GM19239 (cell line): Measurements from ENCODE around the gene SLC7A6.
A peak's percentile ranks its signal among the peaks of the same experiment; 100 is the strongest.

ENCODE experiments used
- DNase-seq: peaks from one replicate; pipeline ENCODE4 v3.0.0; 2011; ENCODE audit warnings: low spot score; ENCODE audit not compliant: insufficient read length
- FAIRE-seq: peaks from 2 replicates; lab custom pipeline; 2011; peaks lifted over from hg19 to GRCh38; lab: Jason Lieb, UNC

The SLC7A6 gene

DNA sequence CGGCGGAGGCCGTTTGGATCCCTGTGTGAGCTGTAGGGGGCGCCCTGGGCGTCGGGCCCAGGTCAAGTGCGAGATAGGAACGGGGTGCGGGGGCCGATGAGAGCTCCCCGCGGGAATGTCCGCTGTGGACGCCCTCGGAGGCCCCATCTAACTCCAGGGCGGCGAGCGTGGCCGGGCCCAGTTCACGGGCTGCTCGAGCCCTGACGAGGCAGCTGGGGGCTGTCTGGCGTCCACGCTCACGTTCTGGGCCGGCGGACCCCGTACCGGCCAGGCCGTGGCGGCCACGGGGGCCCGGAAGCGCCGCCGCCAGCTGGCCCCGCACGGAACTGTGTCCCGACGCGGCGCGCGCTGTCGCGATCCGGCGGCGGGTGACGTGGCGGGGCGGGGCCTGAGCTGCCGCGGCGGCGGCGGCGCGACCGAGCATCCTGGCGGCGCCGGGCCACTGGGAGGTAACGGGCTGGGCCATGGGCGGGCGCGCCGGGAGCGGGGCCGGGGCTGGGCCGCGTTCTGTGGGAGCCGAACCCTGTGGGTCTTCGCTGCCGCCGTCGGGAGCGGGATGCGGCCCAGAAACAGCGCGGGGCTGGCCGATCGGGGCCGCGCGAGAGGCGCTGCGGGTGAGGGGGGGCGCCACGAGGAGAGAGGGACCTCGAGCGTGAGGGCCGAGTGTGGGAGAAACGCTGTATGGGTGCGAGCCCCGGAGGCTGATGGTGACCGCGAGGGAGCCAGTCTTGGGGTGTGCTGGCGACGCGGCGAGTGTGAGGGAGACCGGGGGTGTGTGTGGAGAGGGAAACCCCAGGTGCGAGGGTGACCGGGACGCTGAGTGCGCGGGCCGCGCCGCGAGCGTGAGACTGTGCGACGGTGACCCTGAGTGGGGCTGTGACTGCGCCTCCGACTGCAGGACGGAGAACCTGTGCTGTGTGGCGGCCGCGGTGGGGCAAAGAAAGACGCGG is at the start of gene SLC7A6:
SLC7A6 (plus strand) TSS at position 399 of the 950 bp plus-strand sequence. CDS start 10,201 bp downstream, outside the sequence.
- DNase-seq (peak; percentile 87), FAIRE-seq (peak; percentile 64)

GRCh38 chr16:68214726-68215125 is 49.6 kb upstream of the SLC7A6 start:
- no peak for DNase-seq
- FAIRE-seq: no peak

DNA sequence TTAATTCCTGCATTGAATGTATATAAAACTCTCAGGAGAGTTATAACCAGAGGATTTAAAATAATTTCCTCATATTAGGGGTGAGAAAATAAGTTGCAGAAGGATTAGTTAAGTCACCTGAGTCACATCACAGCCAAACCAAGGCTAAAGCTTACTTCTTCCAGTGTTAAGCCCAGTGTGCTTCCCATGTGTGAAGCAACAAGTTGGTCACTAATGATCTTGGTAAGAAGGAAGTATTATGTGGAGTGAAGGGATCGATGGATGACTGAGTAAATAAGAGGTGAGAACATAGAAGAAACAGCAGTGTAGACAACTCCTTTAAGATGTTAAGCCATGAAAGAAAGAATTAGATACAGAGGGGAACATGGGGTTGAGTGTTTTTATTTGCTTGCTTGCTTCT is 49.0 kb upstream of the SLC7A6 start:
- no peak for FAIRE-seq
- no peak for DNase-seq

DNA sequence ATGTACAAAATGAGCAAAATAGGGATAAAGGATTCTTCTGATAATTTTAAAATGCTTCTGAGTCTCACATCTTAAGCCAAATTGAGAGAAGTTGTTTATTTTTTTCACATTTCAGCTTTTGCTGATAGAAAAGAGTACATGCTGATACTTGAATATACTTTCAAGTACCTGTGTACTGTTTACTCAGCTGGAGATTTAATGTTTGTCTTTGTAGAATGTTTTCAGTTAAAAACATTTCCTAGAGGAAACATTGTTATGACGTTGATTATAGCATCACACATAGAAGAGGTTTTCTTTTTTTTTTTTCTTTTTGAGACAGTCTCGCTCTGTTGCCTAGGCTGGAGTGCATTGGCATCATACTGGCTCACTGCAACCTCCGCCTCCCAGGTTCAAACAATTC is 48.1 kb upstream of the SLC7A6 start:
- FAIRE-seq: no peak
- DNase-seq: no peak

DNA sequence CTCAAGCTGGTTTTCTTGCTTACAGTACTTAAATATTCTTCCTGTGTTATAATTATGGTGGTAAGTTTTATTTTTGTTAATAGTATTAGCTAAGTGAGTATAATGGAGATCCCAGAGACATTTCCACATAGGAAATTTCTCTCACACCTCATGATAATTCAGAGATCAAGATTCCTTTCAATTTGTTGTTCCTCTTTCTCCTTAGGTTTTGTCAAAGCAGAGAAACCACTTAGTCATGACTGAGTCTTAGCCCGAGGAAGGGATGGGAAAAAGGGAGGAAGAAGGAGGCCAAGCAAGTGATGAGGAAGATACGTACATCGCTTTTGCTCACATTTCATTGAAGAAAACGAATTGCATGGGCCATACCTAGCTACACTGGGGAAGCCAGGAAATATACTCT is 46.8 kb upstream of the SLC7A6 start:
- DNase-seq (no peak), FAIRE-seq (no peak)

GRCh38 chr16:68219725-68220351 is 44.5 kb upstream of the SLC7A6 start:
- no peak for DNase-seq
- FAIRE-seq: no peak

DNA sequence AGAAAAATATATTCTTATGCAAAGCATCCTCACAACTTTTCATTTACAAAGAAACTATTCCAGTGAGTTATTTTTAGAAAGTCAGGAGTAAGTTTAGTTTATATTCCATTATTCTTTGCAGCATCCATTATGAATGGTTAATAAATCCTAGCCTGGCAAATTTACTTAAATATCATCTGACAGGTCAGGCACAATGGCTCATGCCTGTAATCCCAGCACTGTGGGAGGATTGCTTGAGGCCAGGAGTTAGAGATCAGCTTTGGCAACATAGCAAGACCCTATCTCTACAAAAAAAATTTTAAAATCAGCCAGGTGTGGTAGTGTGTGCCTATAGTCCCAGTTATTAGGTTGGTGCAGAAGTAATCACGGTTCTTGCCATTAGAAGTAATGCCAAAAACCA is 41.3 kb upstream of the SLC7A6 start:
- FAIRE-seq (no peak), DNase-seq (no peak)

GRCh38 chr16:68226116-68226515 is 38.2 kb upstream of the SLC7A6 start:
- FAIRE-seq: no peak
- DNase-seq: no peak

- FAIRE-seq (peak; percentile 90), DNase-seq (peak; percentile 33)
Observed at GRCh38 chr16:68227183-68227793, 37.0 kb upstream of the SLC7A6 start.

DNA sequence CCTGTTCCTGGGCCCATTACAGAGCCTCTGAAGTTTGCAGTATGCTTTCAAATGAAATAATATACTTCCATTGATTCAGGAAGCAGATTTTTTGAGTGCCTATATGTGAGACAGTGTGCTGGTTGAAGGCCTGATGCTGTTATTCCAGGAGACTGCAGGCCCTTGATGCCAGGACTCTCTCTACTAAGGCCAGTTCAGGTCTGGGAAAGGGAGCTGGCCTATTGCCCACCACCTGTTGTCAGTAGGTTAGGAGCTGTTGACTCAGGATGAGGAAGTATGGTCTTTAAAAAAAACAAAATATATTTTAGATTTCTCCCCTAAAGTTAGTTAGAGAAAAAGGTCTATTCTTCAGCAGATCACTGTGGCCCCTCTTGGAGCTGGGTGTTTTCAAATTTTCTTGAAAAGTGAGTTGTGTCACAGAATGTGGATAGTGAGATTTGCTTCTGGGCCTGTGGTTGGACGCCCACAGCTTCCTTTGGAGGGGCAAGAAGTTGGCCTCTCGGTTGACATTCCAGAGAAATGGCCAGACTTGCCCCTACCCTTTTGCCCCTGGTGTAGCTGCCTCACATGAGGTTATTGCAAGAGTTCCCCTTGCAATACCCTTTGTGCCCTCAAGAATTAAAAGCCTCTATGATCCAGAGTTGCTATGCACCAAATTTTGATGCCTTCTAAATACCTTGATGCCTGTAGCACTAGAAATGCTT is 36.3 kb upstream of the SLC7A6 start:
- DNase-seq (no peak), FAIRE-seq (no peak)

GRCh38 chr16:68228652-68229051 is 35.7 kb upstream of the SLC7A6 start:
- DNase-seq (no peak), FAIRE-seq (no peak)

DNA sequence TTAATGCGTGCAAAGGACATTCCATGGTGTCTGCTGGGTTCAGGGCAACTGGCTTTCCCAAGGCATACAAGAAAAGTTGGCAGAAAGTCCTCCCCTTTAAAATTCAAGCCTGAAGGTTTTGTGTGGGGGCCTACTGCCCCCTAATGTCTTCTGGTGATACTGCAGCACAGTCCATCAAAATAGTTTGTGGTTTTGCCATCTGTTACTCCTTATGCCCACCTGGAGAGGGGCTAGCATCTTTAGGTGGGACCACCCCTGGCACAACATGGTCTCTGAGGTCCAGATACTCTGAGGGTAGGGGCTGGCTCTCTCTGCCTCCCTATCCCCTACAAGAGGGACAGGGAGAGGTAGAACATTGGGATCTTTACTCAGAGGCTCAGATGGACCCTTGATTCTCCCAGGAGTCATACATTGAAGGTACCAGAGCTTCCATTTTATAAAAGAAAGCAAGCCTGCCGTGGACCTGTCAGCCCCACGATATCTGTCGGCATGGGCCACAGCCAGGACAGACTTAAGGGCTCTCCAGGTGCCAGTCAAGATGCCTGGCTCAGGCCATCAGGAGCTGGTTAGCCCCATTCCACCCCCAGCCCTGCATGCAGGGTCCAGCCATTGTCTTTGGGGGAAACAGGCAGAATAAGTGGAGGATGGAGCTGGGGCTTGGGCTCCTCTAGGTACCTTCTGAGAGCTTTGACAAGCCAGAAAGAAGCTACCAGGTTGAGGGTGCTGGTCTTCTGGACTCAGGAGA is 34.7 kb upstream of the SLC7A6 start:
- DNase-seq: peak; percentile 40
- FAIRE-seq: peak; percentile 92

DNA sequence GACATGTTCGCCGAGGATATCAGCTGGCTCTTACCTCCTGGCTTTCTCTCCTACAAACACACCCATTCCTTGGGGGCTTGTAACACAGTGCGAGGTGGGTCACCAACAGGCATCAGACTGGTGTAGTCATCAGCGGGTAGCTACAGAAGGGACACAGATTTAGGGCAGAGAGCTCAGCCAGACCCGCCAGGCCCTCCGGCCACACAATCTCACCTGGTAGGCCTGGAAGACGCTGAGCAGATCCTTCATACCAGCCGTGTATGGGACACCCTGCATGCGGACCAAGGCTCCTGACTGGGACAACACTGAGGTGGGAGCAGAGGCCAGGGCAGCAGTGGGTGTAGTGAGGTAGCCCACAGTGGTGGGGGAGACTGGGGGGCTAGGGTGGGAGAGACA is 34.2 kb upstream of the SLC7A6 start:
- DNase-seq: no peak
- no peak for FAIRE-seq

- FAIRE-seq (no peak), DNase-seq (no peak)
Observed at GRCh38 chr16:68230956-68231355, 33.4 kb upstream of the SLC7A6 start.

DNA sequence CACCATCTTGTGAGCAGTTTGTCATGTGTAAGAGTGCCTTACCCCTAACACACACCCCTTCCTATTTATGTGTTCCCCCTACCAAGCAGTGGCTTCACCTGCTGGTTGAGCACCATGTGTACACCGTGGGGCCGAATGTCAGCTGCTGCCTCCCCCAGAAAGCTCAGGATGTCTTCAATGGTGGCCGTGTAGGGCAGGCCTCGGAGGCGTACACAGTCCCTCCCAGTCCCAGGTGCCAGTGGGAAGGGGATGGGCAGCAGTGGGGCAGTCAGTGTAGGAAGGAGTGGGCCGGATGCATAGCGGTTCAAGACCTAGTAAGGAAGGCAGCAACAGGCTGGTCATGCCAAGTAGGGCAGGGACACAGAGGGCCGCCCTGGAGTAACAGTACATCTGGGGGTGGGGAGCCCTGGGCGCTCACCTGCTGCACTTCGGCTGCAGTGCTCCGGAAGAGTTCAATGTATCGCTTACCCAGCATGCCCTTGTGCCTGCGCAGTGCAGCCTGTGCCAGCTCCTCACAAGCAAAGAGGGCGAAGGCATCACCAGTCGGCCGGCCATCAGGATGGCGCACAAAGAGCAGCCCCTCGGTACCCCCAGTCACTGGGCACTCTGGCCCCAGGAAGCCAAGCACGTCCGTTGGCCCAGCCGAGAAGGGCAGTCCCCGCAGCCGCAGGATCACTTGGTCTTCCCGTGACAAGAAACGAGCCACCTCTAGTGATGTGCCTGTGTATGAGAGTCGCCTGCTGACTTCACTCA is 32.8 kb upstream of the SLC7A6 start:
- no peak for DNase-seq
- FAIRE-seq: no peak

GRCh38 chr16:68232335-68232734 is 32.0 kb upstream of the SLC7A6 start:
- no peak for FAIRE-seq
- DNase-seq: no peak

DNA sequence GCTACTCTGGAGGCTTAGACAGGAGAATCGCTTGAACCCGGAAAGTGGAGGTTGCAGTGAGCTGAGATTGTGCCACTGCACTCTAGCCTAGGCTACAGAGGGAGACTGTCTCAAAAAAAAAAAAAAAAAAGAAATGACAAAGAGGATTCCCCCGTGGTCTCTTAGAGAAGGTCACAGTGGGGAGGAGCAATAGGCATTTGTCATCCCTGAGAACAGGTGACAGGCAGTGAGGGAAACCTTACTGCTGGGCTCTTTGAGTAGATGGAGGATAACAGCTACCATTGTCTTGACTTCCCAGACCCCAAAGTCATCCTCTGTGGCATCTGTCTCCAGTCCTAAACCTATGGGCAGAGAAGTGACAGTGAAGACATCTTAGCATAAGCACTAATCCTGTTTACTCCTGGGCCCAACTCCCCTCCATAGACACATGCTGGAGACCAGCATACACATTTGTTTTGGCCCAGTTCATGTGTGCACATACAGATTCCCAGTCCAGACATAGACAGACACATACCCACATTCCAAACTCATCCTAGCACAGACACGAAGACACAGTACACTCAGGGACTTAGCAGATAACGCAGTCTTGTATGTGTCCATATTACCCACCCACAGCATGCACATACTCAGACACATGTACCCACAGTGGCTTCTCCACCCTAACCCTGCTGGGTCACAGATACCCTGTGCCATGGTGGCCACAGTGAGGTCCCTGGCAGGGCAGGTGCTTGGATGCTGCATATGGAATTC is 31.1 kb upstream of the SLC7A6 start:
- no peak for FAIRE-seq
- DNase-seq: no peak

DNA sequence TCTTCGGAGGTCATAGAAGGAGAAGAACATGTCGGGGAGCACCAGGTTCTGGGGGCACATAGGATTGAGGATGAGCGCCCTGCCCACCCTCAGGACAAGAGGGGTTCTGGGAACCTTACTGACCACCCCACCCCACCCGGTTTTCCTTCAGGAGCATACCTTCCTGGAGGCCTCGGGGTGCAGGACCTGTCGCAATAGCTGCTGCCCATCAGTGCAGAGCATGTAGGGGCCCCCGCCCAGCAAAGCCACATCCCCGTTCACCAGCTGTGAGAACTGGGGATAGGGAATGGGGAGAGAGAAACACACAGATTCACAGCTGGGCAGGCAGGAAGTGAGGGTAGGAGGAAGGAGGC is 30.5 kb upstream of the SLC7A6 start:
- DNase-seq (no peak), FAIRE-seq (no peak)
